HG03520 (cell line): ENCODE data around the gene CUL9.

Source experiments
- ATAC-seq: cut with Tn5 transposase; IDR thresholded peaks from one replicate; pipeline ENCODE4 v1.9.1; 2021; ENCODE audit warnings: mild to moderate bottlenecking, moderate library complexity; ENCODE audit not compliant: unreplicated experiment

CUL9 gene

GRCh38 chr6:43269273-43270007, 87.4 kb downstream of the CUL9 start:
- ATAC-seq = no peak

- no peak for ATAC-seq
Measured at GRCh38 chr6:43271103-43271815, 89.3 kb downstream of the CUL9 start.

- no peak for ATAC-seq
Measured at GRCh38 chr6:43271944-43272343, 89.9 kb downstream of the CUL9 start.

GRCh38 chr6:43273707-43274106, 91.7 kb downstream of the CUL9 start:
- ATAC-seq = no peak
